ENCODE measurements around the gene ACP7.

Gene ACP7

DNA sequence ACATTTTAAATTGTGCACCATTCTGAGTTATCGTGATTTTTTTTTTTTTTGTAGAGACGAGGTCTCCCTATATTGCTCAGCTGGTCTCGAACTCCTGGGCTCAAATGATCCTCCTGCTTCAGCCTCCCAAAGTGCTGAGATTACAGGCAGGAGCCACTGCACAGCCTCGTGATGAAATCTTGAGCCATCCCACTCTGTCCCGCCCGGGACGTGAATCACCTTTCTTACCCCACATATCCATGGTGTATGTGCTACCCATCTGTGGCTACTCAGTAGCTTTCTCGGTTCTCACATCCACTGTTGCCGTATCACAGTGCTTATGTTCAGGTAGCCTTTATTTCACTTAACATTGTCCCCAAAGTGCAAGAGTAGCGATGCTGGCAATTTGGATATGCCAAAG lies 67.9 kb downstream of the ACP7 start:
- no peak for DNase-seq

GRCh38 chr19:39154100-39154628 lies 70.0 kb downstream of the ACP7 start:
- DNase-seq = no peak

GRCh38 chr19:39154629-39155100 lies 70.5 kb downstream of the ACP7 start:
- no peak for DNase-seq

- DNase-seq = no peak
Observed at GRCh38 chr19:39155114-39155700, 71.0 kb downstream of the ACP7 start.

- DNase-seq = no peak
Observed at GRCh38 chr19:39155741-39156140, 71.6 kb downstream of the ACP7 start.

GRCh38 chr19:39156326-39157230 lies 72.4 kb downstream of the ACP7 start:
- DNase-seq = no peak

DNA sequence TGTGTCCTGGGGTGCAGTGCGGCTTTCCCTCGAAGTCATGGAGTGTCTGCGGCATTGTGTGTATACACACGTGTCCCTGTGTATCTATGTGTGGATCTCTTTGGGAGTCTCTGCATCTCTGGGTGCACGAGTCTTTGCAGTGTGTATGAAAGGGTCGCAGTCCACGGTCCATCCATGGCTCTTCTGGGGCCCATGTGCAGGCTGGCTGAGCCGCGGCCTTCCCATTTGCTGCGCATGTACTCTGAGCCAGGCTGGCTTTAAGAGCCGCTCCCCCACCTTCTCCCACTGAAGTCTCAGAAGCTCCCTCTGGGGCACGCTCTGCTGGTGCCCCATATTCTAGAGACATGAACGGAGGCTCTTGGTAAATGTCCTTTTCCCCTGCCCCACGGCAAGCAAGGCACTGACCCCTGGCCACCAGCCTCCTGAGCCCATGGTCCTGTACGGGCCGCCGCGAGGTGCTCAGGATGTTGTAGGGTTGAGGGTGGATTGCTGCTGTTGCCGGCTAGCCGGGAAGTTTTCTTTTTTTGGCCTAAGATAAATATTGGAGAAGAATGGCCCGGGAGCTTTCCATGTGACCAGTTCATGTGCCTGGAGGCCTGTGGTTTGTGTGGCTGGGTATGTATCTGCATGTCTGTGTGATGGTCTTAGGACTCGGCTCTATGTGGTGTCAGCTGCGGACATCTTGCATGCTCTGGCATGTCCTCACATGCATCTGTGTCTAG lies 73.3 kb downstream of the ACP7 start:
- no peak for DNase-seq

GRCh38 chr19:39157997-39158389 lies 73.8 kb downstream of the ACP7 start:
- no peak for DNase-seq

DNA sequence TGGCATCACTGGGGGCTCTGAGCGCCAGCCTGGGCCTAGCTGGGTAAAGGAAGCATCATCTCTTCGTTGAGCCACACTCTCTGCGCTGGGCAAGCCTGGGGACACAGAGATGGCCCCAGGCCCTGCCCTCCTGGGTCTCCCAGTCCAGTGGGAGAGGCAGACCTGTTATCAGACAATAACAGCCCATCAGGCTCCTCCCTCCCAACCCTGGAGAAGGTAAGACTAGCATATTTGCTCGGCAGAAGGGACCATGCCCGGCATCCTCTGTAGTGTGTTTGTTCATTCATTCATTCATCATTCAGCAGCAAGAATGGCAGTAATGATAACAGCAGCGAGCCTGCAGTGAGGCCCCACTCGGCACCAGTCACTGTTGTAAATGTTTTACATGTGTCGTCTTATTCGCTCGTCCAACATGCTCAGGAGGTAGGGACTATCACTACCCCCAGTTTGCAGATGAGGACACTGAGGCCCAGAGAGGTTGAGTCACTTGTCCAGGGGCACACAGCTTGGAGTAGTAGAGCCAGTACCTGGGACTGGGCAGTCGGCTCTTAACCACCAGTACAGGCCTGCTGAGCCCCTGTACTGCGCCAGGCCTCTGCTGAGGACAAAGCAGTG lies 74.6 kb downstream of the ACP7 start:
- DNase-seq = no peak

DNA sequence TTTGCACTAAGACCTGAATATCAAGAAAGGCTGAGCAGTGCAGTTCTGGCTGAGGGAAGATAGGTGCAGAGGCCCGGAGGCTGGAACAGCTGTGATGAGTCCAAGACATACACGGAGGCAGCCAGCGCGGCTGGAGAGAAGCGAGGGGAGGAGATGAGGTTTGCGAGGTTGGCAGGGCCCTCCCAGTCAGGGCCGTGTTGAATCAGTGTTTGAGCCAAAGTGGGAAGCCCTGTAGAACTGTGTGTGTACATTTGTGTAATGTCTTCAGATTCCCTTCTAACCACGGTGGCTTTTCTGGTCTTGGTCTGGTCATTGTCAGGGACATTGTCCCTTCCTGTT lies 76.3 kb downstream of the ACP7 start:
- DNase-seq = no peak

Measured in NCI-H2227 treated with DMSO at 0.1 percent for 48 hours (cell line).